ENCODE measurements around the gene PLAC9. TPM values are rescaled to one million over a fixed set of nuclear protein-coding genes. Genes with fewer than 3 reads are reported as not detected.

PLAC9 gene
- total and polyA plus RNA-seq, 2 donors (not counting 3 experiments of a cell fraction or from before 2014, with no cell fraction given), result 1.7 to 2.0 TPM

GRCh38 chr10:80148166-80148805, 15.8 kb downstream of the PLAC9 start:
- POLR2A ChIA-PET, result no interaction called here
- BruUV-seq (replicated peaks), result no TSS peak
- TF ChIP-seq JUN (IDR thresholded peaks at IDR 0.05; ENCODE audit: borderline replicate concordance, insufficient read depth, insufficient read length, low read depth) (no peak), POLR2AphosphoS5 (IDR thresholded peaks at IDR 0.05; ENCODE audit: insufficient read depth, low read depth, low read length) (no peak), POLR2A (IDR thresholded peaks at IDR 0.05; ENCODE audit: low read depth, low read length) (no peak), MYC (IDR thresholded peaks at IDR 0.05; ENCODE audit: low read depth, low read length) (no peak), GATA2 (IDR thresholded peaks at IDR 0.05; ENCODE audit: insufficient read depth, insufficient read length, low read depth, low read length) (no peak), CTCF (IDR thresholded peaks at IDR 0.05; ENCODE audit: extremely low read depth in 1 of 2, insufficient read depth in 1 of 2, low read depth in 1 of 2, low read length in 2 of 2) (no peak), FOS (IDR thresholded peaks at IDR 0.05; ENCODE audit: borderline replicate concordance, insufficient read depth, low read length) (no peak), EZH2 (IDR thresholded peaks at IDR 0.05; ENCODE audit: borderline replicate concordance, low read depth, low read length, severe bottlenecking) (no peak), MAX (IDR thresholded peaks at IDR 0.05; ENCODE audit: insufficient read depth, insufficient read length) (no peak)
- FAIRE-seq, result no peak
- Histone ChIP-seq H3K9ac (replicated peaks; ENCODE audit: extremely low read depth, insufficient read depth, low read length) (no peak overlapping the region), H3K9me1 (replicated peaks; ENCODE audit: control insufficient read depth, extremely low read depth, insufficient read depth, low read length) (no peaks in the 10 kb centered on the region), H3K9me3 (replicated peaks; ENCODE audit: control insufficient read depth, insufficient read depth, low read length) (no peaks in the 10 kb centered on the region), H3K4me1 (ENCODE audit: control insufficient read depth, extremely low read depth, insufficient read depth, low read length) (peaks cover 8% of the 10 kb centered on the region), H2AFZ (ENCODE audit: low read depth, low read length) (no peak overlapping the region), H3K4me3 (replicated peaks in 1 of 3; ENCODE audit: insufficient read depth in 1 of 3, low read depth in 1 of 3, low read length in 3 of 3) (no peak overlapping the region), H3K4me2 (ENCODE audit: insufficient read depth, low read length) (no peak overlapping the region), H3K27me3 (ENCODE audit: control insufficient read depth in 2 of 2, insufficient read depth in 2 of 2, low read length in 2 of 2) (no peaks in the 10 kb centered on the region), H3K36me3 (ENCODE audit: control insufficient read depth in 2 of 2, extremely low read depth in 1 of 2, insufficient read depth in 2 of 2, low read length in 2 of 2) (peaks cover 0 to under 1% of the 10 kb centered on the region in 2 experiments), H3K79me2 (ENCODE audit: control insufficient read depth, insufficient read depth, low read length) (no peaks in the 10 kb centered on the region), H3K27ac (ENCODE audit: insufficient read depth, low read depth, low read length) (no peak overlapping the region), H4K20me1 (replicated peaks; ENCODE audit: control insufficient read depth, extremely low read depth, insufficient read depth, low read length) (no peaks in the 10 kb centered on the region)
- dilution Hi-C loops (cut with MboI; ENCODE audit: extremely low pct_ligation_motif_present, low sequenced_read_pairs) (no loop called here), intact Hi-C loops (cut with micrococcal nuclease) (no loop called here)
- CTCF ChIA-PET, result interaction anchor here (9.1 kb wide), 1 partner anchor 72 kb away, joined by 320 read pairs; no protein-coding TSS in a partner anchor
- no peak for DNase-seq (ENCODE audit: low read depth, low spot score)
